ENCODE results near the gene SLC13A2.

DNA sequence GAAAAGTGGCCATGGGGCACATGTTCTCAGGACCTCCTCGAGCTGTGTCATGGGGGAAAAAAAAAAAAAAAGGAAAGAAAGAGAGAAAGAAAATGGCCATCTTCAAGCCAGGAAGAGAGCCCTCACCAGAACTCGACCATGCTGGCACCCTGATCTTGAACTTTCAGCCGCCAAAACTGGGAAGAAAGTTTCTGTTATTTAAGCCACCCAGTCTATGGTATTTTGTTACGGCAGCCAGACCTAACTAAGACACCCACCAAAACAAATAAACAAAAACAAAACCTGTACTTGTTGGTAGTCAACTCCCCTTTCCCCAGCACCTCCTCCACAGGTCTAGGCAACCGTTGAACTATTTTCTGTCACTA lies 26.1 kb upstream of the SLC13A2 start:
- TF ChIP-seq, protein P1, sequence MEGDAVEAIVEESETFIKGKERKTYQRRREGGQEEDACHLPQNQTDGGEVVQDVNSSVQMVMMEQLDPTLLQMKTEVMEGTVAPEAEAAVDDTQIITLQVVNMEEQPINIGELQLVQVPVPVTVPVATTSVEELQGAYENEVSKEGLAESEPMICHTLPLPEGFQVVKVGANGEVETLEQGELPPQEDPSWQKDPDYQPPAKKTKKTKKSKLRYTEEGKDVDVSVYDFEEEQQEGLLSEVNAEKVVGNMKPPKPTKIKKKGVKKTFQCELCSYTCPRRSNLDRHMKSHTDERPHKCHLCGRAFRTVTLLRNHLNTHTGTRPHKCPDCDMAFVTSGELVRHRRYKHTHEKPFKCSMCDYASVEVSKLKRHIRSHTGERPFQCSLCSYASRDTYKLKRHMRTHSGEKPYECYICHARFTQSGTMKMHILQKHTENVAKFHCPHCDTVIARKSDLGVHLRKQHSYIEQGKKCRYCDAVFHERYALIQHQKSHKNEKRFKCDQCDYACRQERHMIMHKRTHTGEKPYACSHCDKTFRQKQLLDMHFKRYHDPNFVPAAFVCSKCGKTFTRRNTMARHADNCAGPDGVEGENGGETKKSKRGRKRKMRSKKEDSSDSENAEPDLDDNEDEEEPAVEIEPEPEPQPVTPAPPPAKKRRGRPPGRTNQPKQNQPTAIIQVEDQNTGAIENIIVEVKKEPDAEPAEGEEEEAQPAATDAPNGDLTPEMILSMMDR (IDR thresholded peaks at IDR 0.05), result no peak
- TF ChIP-seq POLR2A (IDR thresholded peaks at IDR 0.05), result no peak
